K562 (cell line): ENCODE measurements around the gene ORC3. TPM values are rescaled to one million over a fixed set of nuclear protein-coding genes. Genes with fewer than 3 reads are reported as not detected.

Experiments
- ATAC-seq: fragments of 200-7000 bp; cut with Tn5 transposase; 3 replicates; pipeline ENCODE4 v1.9.1; 2020; ENCODE audit warnings: moderate library complexity
- BruUV-seq: library from RNA; stranded (reverse); fragments of 400-500 nt; replicated peaks from 2 replicates; lab custom pipeline; 2021; lab: Mats Ljungman, UMichigan
- CTCF ChIA-PET: fragments of 300-600 bp; formaldehyde crosslinking; extraction: SDS; loops from one replicate; lab custom pipeline; 2021; ENCODE audit warnings: low intra/inter-chr PET ratio; lab: Yijun Ruan, JAX
- POLR2A ChIA-PET: fragments of 300-600, 350-650 bp; sonication (Branson Sonifier 250); formaldehyde crosslinking; extraction: SDS; loops from one replicate; lab custom pipeline; 2021; ENCODE audit warnings: antibody characterized with exemption, inconsistent platforms; lab: Yijun Ruan, JAX
- DNase-seq, 4 experiments: peaks; one replicate each; pipeline versions ENCODE4 v3.0.0 to v3.0.0-alpha.2; 2011 to 2018; ENCODE audit warnings: low spot score in 3 of 4, mixed read lengths in 3 of 4; ENCODE audit errors: extremely low read depth in 1 of 4
- FAIRE-seq: peaks from 2 replicates; lab custom pipeline; 2011; peaks lifted over from hg19 to GRCh38; lab: Jason Lieb, UNC
- H2AFZ ChIP-seq: 2 replicates; pipeline ENCODE4 v1.6.0; 2011; ENCODE audit warnings: low read depth, low read length, control low read depth, inconsistent platforms
- H3K27ac ChIP-seq: fragments of 200-600 bp; 3 replicates; pipeline ENCODE4 v1.8.0; 2011; ENCODE audit warnings: low read depth, mild to moderate bottlenecking, control low read depth, inconsistent platforms, low read length, moderate library complexity, mixed read lengths; ENCODE audit errors: extremely low read depth
- H3K27me3 ChIP-seq, 2 experiments: fragments of 300-600 bp in 1 of 2; 2 replicates in 1 of 2; 3 replicates in 1 of 2; pipeline versions ENCODE4 v1.6.0 to v1.8.0; 2011; ENCODE audit warnings: inconsistent platforms in 2 of 2, low read length in 2 of 2, mild to moderate bottlenecking in 1 of 2, mixed read lengths in 1 of 2, moderate library complexity in 1 of 2; ENCODE audit not compliant: control insufficient read depth in 2 of 2, insufficient read depth in 2 of 2
- H3K36me3 ChIP-seq: fragments of 300-600 bp; 3 replicates; pipeline ENCODE4 v1.8.0; 2011; ENCODE audit warnings: mild to moderate bottlenecking, low read length, inconsistent platforms; ENCODE audit not compliant: control insufficient read depth, insufficient read depth
- H3K4me1 ChIP-seq, 2 experiments: fragments of 200-600 bp in 1 of 2; replicated peaks in 1 of 2; 2 replicates in 1 of 2; 3 replicates in 1 of 2; pipeline versions ENCODE4 v1.5.1 to v1.8.0; 2011; ENCODE audit warnings: inconsistent platforms in 2 of 2, low read length in 2 of 2, mild to moderate bottlenecking in 1 of 2, mixed read lengths in 1 of 2, moderate library complexity in 1 of 2; ENCODE audit not compliant: control insufficient read depth in 2 of 2, insufficient read depth in 2 of 2
- H3K4me2 ChIP-seq: 2 replicates; pipeline ENCODE4 v1.6.1; 2011; ENCODE audit warnings: low read length, control low read depth, inconsistent platforms, mixed read lengths; ENCODE audit not compliant: insufficient read depth
- H3K4me3 ChIP-seq: fragments of 200-600 bp; sonication (generic), shearing (Covaris generic); 2 replicates; pipeline ENCODE4 v1.5.1; 2016; ENCODE audit warnings: control low read depth, inconsistent platforms
- H3K79me2 ChIP-seq: fragments of 200-600 bp; 3 replicates; pipeline ENCODE4 v1.8.0; 2011; ENCODE audit warnings: low read length, inconsistent platforms; ENCODE audit not compliant: control insufficient read depth, insufficient read depth
- H3K9ac ChIP-seq, 2 experiments: 2 replicates each; pipeline versions ENCODE4 v1.6.0 to v1.6.1; 2011; ENCODE audit warnings: low read depth in 2 of 2, low read length in 2 of 2, control low read depth in 1 of 2, inconsistent platforms in 1 of 2, mild to moderate bottlenecking in 1 of 2, mixed read lengths in 1 of 2; ENCODE audit not compliant: insufficient read depth in 1 of 2
- H3K9me1 ChIP-seq: one replicate; pipeline ENCODE4 v1.6.0; 2011; ENCODE audit warnings: inconsistent platforms, mild to moderate bottlenecking, low read length, moderate library complexity; ENCODE audit not compliant: control insufficient read depth, insufficient read depth
- H3K9me3 ChIP-seq: replicated peaks from 2 replicates; pipeline ENCODE4 v1.5.1; 2011; ENCODE audit warnings: low read depth, low read length, inconsistent platforms; ENCODE audit not compliant: control insufficient read depth, insufficient read depth
- H4K20me1 ChIP-seq: replicated peaks from 2 replicates; pipeline ENCODE4 v1.6.1; 2011; ENCODE audit warnings: low read length, inconsistent platforms, mixed read lengths; ENCODE audit not compliant: control insufficient read depth, insufficient read depth
- CREM ChIP-seq: IDR thresholded peaks from 2 replicates; pipeline ENCODE4 v1.6.1; 2014; ENCODE audit warnings: antibody characterized with exemption, low read depth
- HDAC3 ChIP-seq: fragments of 450-650 bp; IDR thresholded peaks from 2 replicates; pipeline ENCODE4 v1.6.1; 2018; ENCODE audit warnings: borderline replicate concordance, mild to moderate bottlenecking, moderate library complexity; ENCODE audit not compliant: partially characterized antibody
- NCOA4 ChIP-seq: fragments of 450-650 bp; IDR thresholded peaks from 2 replicates; pipeline ENCODE4 v1.6.1; 2018; ENCODE audit warnings: mild to moderate bottlenecking; ENCODE audit not compliant: partially characterized antibody
- NCOR1 ChIP-seq: fragments of 450-650 bp; IDR thresholded peaks from 2 replicates; pipeline ENCODE4 v1.6.1; 2016; ENCODE audit warnings: mild to moderate bottlenecking, moderate library complexity
- NONO ChIP-seq, 2 experiments: fragments of 200-400 bp in 1 of 2; fragments of 450-650 bp in 1 of 2; formaldehyde crosslinking in 1 of 2; IDR thresholded peaks; 2 replicates each; pipeline ENCODE4 v1.6.1; 2017; ENCODE audit warnings: low read depth in 2 of 2, mild to moderate bottlenecking in 2 of 2, moderate library complexity in 2 of 2, low read length in 1 of 2
- PCBP2 ChIP-seq: fragments of 200-400 bp; formaldehyde crosslinking; IDR thresholded peaks from 2 replicates; pipeline ENCODE4 v1.6.1; 2018; ENCODE audit warnings: low read length, low read depth, mild to moderate bottlenecking, moderate library complexity; ENCODE audit not compliant: poor library complexity, severe bottlenecking
- XRCC3 ChIP-seq: fragments of 450-650 bp; IDR thresholded peaks from 2 replicates; pipeline ENCODE4 v1.6.1; 2017; ENCODE audit warnings: mild to moderate bottlenecking, moderate library complexity
- XRCC5 ChIP-seq: fragments of 200-400 bp; formaldehyde crosslinking; IDR thresholded peaks from 2 replicates; pipeline ENCODE4 v1.6.1; 2017; ENCODE audit warnings: low read depth, mild to moderate bottlenecking, low read length
- ZNF436 ChIP-seq: fragments of 250-450, 450-650 bp; sonication (Bioruptor Pico); formaldehyde crosslinking; IDR thresholded peaks from 2 replicates; pipeline ENCODE4 v1.7.0; 2020; ENCODE audit warnings: mild to moderate bottlenecking
- ZNF561 ChIP-seq: fragments of 450-650 bp; formaldehyde crosslinking; conservative IDR thresholded peaks from 2 replicates; pipeline ENCODE4 v1.4.0; 2020; ENCODE audit warnings: mild to moderate bottlenecking, moderate library complexity
- WGBS: fragments of 100-300 bp; shearing (Covaris generic); methylation state at CpG from one replicate; pipeline ENCODE4 v1.1.6; 2016; ENCODE audit warnings: low coverage, mixed read lengths; ENCODE audit not compliant: insufficient coverage; ENCODE audit errors: missing lambda C conversion rate; 5-methylcytosine and 5-hydroxymethylcytosine counted together
- in situ Hi-C: fragments of 300-500 bp; cut with MboI; formaldehyde crosslinking; loops from 4 replicates; pipeline ENCODE4 v1.15.0; 2018; ENCODE audit warnings: inconsistent platforms, mixed read lengths
- intact Hi-C: fragments of 100-400 bp; cut with micrococcal nuclease; formaldehyde crosslinking; loops from 2 replicates; pipeline ENCODE4 v1.14.2; 2022
- polyA plus RNA-seq, 8 experiments: library from polyadenylated mRNA; depleted of rRNA in 4 of 8; stranded (reverse) in 5 of 8; unstranded in 3 of 8; fragments of >200 nt; fragmentation: Nextera tagmentation in 2 of 8; fragmentation: Illumina TruSeq in 1 of 8; extraction: Ambion mirVana in 2 of 8; extraction: Trizol in 1 of 8; gene quantifications; 2 replicates each; pipeline versions ENCODE4 v1.2.1 to v1.2.3, GENCODE V29; 2011 to 2014; ENCODE audit warnings: inconsistent platforms in 1 of 8, missing spikeins in 1 of 8
- total RNA-seq, 7 experiments: library from RNA; depleted of rRNA in 6 of 7; stranded (reverse); fragments of >200 nt in 6 of 7; fragmentation: Illumina TruSeq in 2 of 7; extraction: Trizol in 2 of 7; gene quantifications; 2 replicates each; pipeline versions ENCODE4 v1.2.1 to v1.2.3, GENCODE V29; 2011 to 2021; ENCODE audit warnings: low replicate concordance in 1 of 7

The ORC3 gene
- total and polyA plus RNA-seq, 9 of the 15 experiments (the other 6 are each of a cell fraction or from before 2014, with no cell fraction given), result 28.8 to 159 (median 74.8) TPM

- ATAC-seq (no peak), FAIRE-seq (no peak), DNase-seq (no peak)
- Histone ChIP-seq H2AFZ (no peak overlapping the region), H3K27ac (no peak overlapping the region), H3K79me2 (no peaks in the 10 kb centered on the region), H3K36me3 (peaks cover 67% of the 10 kb centered on the region), H3K4me2 (no peak overlapping the region), H3K4me1 (no peaks in the 10 kb centered on the region), H3K4me3 (no peak overlapping the region), H3K9me1 (no peaks in the 10 kb centered on the region), H3K9me3 (no peaks in the 10 kb centered on the region), H3K27me3 (no peaks in the 10 kb centered on the region), H4K20me1 (no peaks in the 10 kb centered on the region), H3K9ac (no peak overlapping the region)
- TF ChIP-seq XRCC3 (no peak), ZNF436 (CRISPR knock-in tag) (no peak), XRCC5 (no peak), PCBP2 (no peak), CREM (no peak), NCOR1 (no peak), ZNF561 (CRISPR knock-in tag) (no peak), NCOA4 (no peak), NONO (IDR thresholded peaks at IDR 0.05; ENCODE audit: low read depth in 2 of 2, low read length in 1 of 2) (no peak), HDAC3 (no peak)
- intact Hi-C loops, result no loop called here
- no TSS peak for BruUV-seq
- WGBS, result 96% methylated on average over 1 of the region's 1 CpG
- POLR2A ChIA-PET, result interaction anchor here (0.6 to 1.4 kb wide), 3 partner anchors 12 to 48 kb away, joined by 3 read pairs; partner anchors contain the start of genes ORC3 and RARS2
- in situ Hi-C loops, result no loop called here
- CTCF ChIA-PET, result no interaction called here
These were observed 47.2 kb downstream of the ORC3 start for GRCh38 chr6:87637106-87637505.
